HCT116 (cell line): ENCODE results near the gene NAV3. TPM values are rescaled to one million over a fixed set of nuclear protein-coding genes. Genes with fewer than 3 reads are reported as not detected.

Source experiments
- ATAC-seq: fragments of 200-7000 bp; cut with Tn5 transposase; 2 replicates; pipeline ENCODE4 v1.9.1; 2020; ENCODE audit warnings: mild to moderate bottlenecking, moderate library complexity
- BruUV-seq: library from RNA; stranded (reverse); fragments of 400-500 nt; replicated peaks from 2 replicates; lab custom pipeline; 2021; lab: Mats Ljungman, UMichigan
- CTCF ChIA-PET: fragments of 300-600 bp; sonication (Branson Sonifier 250); formaldehyde crosslinking; loops from one replicate; lab custom pipeline; 2021; ENCODE audit warnings: antibody characterized with exemption; lab: Charles Lee
- POLR2A ChIA-PET: fragments of 300-600, 350-600 bp; sonication (Branson Sonifier 250); formaldehyde crosslinking; loops from one replicate; lab custom pipeline; 2021; ENCODE audit warnings: antibody characterized with exemption; lab: Charles Lee
- RAD21 ChIA-PET, 2 experiments: fragments of 300-600 bp; sonication (Branson Sonifier 250); formaldehyde crosslinking; loops; one replicate each; lab custom pipeline; 2023; ENCODE audit warnings: low total read pairs in 2 of 2; ENCODE audit not compliant: uncharacterized antibody in 2 of 2, unreplicated experiment in 2 of 2, low non-redundant PET in 1 of 2; lab: Charles Lee
- DNase-seq: peaks from one replicate; pipeline ENCODE4 v3.0.0-alpha.2; 2010; ENCODE audit warnings: low read depth, low spot score
- H2AFZ ChIP-seq: fragments of 200-600 bp; shearing (Covaris generic), sonication (generic); 2 replicates; pipeline ENCODE4 v1.6.1; 2017; ENCODE audit warnings: low read depth, mixed run types, mixed read lengths, antibody characterized with exemption, low read length; ENCODE audit not compliant: poor library complexity, severe bottlenecking
- H3K27ac ChIP-seq: 2 replicates; pipeline ENCODE4 v1.5.1; 2012; ENCODE audit warnings: low read depth, low read length
- H3K27me3 ChIP-seq: fragments of 200-600 bp; sonication (generic); 2 replicates; pipeline ENCODE4 v1.6.1; 2016; ENCODE audit warnings: mixed run types, low read length, mixed read lengths; ENCODE audit not compliant: insufficient read depth
- H3K36me3 ChIP-seq, 2 experiments: fragments of 200-500 bp in 1 of 2; fragments of 200-600 bp in 1 of 2; sonication (Bioruptor generic) in 1 of 2; sonication (generic) in 1 of 2; 2 replicates each; pipeline versions ENCODE4 v1.5.1 to v1.6.1; 2014 to 2016; ENCODE audit warnings: low read length in 2 of 2, inconsistent platforms in 1 of 2, mixed read lengths in 1 of 2, mixed run types in 1 of 2; ENCODE audit not compliant: insufficient read depth in 2 of 2, control insufficient read depth in 1 of 2
- H3K4me1 ChIP-seq, 2 experiments: fragments of 200-600 bp in 1 of 2; sonication (generic) in 1 of 2; 2 replicates each; pipeline versions ENCODE4 v1.5.1 to v1.6.1; 2012 to 2017; ENCODE audit warnings: low read length in 2 of 2, inconsistent platforms in 1 of 2, mild to moderate bottlenecking in 1 of 2, mixed read lengths in 1 of 2, mixed run types in 1 of 2, moderate library complexity in 1 of 2; ENCODE audit not compliant: insufficient read depth in 2 of 2, control insufficient read depth in 1 of 2
- H3K4me2 ChIP-seq: fragments of 200-600 bp; sonication (generic); 2 replicates; pipeline ENCODE4 v1.6.1; 2017; ENCODE audit warnings: mixed run types, low read length, mixed read lengths
- H3K4me3 ChIP-seq, 2 experiments: fragments of 200-600 bp in 1 of 2; sonication (generic) in 1 of 2; replicated peaks in 1 of 2; 2 replicates each; pipeline ENCODE4 v1.5.1; 2011 to 2016; ENCODE audit warnings: low read length in 2 of 2, control low read depth in 1 of 2, low read depth in 1 of 2, mild to moderate bottlenecking in 1 of 2, mixed read lengths in 1 of 2, mixed run types in 1 of 2
- H3K79me2 ChIP-seq: fragments of 200-600 bp; sonication (generic); 2 replicates; pipeline ENCODE4 v1.6.1; 2017; ENCODE audit warnings: mild to moderate bottlenecking, mixed run types, low read length, moderate library complexity, mixed read lengths; ENCODE audit not compliant: insufficient read depth
- H3K9ac ChIP-seq: fragments of 200-600 bp; sonication (generic); 2 replicates; pipeline ENCODE4 v1.6.1; 2016; ENCODE audit warnings: low read length, mixed read lengths
- H3K9me2 ChIP-seq: fragments of 200-600 bp; sonication (generic), shearing (Covaris generic); 2 replicates; pipeline ENCODE4 v1.6.1; 2017; ENCODE audit warnings: mixed run types, mild to moderate bottlenecking, moderate library complexity; ENCODE audit not compliant: insufficient read depth
- H3K9me3 ChIP-seq, 2 experiments: fragments of 200-500 bp in 1 of 2; fragments of 200-600 bp in 1 of 2; sonication (Bioruptor generic) in 1 of 2; sonication (generic) in 1 of 2; 2 replicates each; pipeline ENCODE4 v1.6.1; 2014 to 2017; ENCODE audit warnings: low read length in 2 of 2, mixed read lengths in 2 of 2, inconsistent platforms in 1 of 2, low read depth in 1 of 2, mild to moderate bottlenecking in 1 of 2, mixed run types in 1 of 2, moderate library complexity in 1 of 2; ENCODE audit not compliant: control insufficient read depth in 1 of 2, insufficient read depth in 1 of 2
- H4K20me1 ChIP-seq: fragments of 200-600 bp; sonication (generic), shearing (Covaris generic); 2 replicates; pipeline ENCODE4 v1.6.1; 2017; ENCODE audit warnings: mixed run types, mild to moderate bottlenecking, moderate library complexity; ENCODE audit not compliant: insufficient read depth
- ATF3 ChIP-seq: IDR thresholded peaks from 2 replicates; pipeline ENCODE4 v1.6.1; 2012
- CBX3 ChIP-seq: IDR thresholded peaks from 2 replicates; pipeline ENCODE4 v1.6.1; 2012; ENCODE audit warnings: low read depth
- CEBPB ChIP-seq: IDR thresholded peaks from 2 replicates; pipeline ENCODE4 v1.6.1; 2012; ENCODE audit warnings: low read depth
- EGR1 ChIP-seq: IDR thresholded peaks from 2 replicates; pipeline ENCODE4 v1.6.1; 2012; ENCODE audit warnings: low read depth
- EZH2 ChIP-seq: fragments of 200-600 bp; sonication (generic); IDR thresholded peaks from 2 replicates; pipeline ENCODE4 v1.6.1; 2017; ENCODE audit warnings: antibody characterized with exemption, mixed run types
- EZH2phosphoT487 ChIP-seq: fragments of 200-600 bp; IDR thresholded peaks from 2 replicates; pipeline ENCODE4 v1.6.1; 2018; ENCODE audit warnings: antibody characterized with exemption, borderline replicate concordance
- FOSL1 ChIP-seq: IDR thresholded peaks from 2 replicates; pipeline ENCODE4 v1.6.1; 2012; ENCODE audit warnings: low read depth
- JUND ChIP-seq: IDR thresholded peaks from 2 replicates; pipeline ENCODE4 v1.6.1; 2012
- MAX ChIP-seq: IDR thresholded peaks from 2 replicates; pipeline ENCODE4 v1.6.1; 2012
- POLR2A ChIP-seq: IDR thresholded peaks from 2 replicates; pipeline ENCODE4 v1.7.0; 2011; ENCODE audit warnings: borderline replicate concordance; ENCODE audit not compliant: insufficient read depth, insufficient read length; ENCODE audit errors: extremely low read depth
- POLR2AphosphoS5 ChIP-seq: IDR thresholded peaks from 2 replicates; pipeline ENCODE4 v1.6.1; 2011; ENCODE audit warnings: mild to moderate bottlenecking, low read depth, low read length, moderate library complexity
- RAD21 ChIP-seq: IDR thresholded peaks from 2 replicates; pipeline ENCODE4 v1.6.1; 2012; ENCODE audit warnings: low read depth, mild to moderate bottlenecking
- REST ChIP-seq: IDR thresholded peaks from 2 replicates; pipeline ENCODE4 v1.6.1; 2012; ENCODE audit warnings: low read depth
- SIN3A ChIP-seq: IDR thresholded peaks from 2 replicates; pipeline ENCODE4 v1.6.1; 2012; ENCODE audit warnings: low read depth
- SP1 ChIP-seq: IDR thresholded peaks from 2 replicates; pipeline ENCODE4 v1.6.1; 2012; ENCODE audit warnings: low read depth
- SRF ChIP-seq: IDR thresholded peaks from 2 replicates; pipeline ENCODE4 v1.6.1; 2012; ENCODE audit warnings: low read depth
- TCF7L2 ChIP-seq: IDR thresholded peaks from 2 replicates; pipeline ENCODE4 v1.7.0; 2011; ENCODE audit warnings: borderline replicate concordance, inconsistent platforms; ENCODE audit not compliant: insufficient read depth, insufficient read length; ENCODE audit errors: extremely low read depth
- YY1 ChIP-seq: IDR thresholded peaks from 2 replicates; pipeline ENCODE4 v1.6.1; 2011; ENCODE audit warnings: low read length, low read depth, moderate library complexity, mild to moderate bottlenecking; ENCODE audit not compliant: insufficient replicate concordance; ENCODE audit errors: extremely low read depth
- ZFX ChIP-seq: fragments of 450-650 bp; IDR thresholded peaks from 2 replicates; pipeline ENCODE4 v1.6.1; 2017
- ZNF274 ChIP-seq: fragments of 200-500 bp; sonication (Bioruptor generic); IDR thresholded peaks from 2 replicates; pipeline ENCODE4 v1.6.1; 2014; ENCODE audit warnings: mild to moderate bottlenecking, low read depth, low read length, inconsistent platforms
- intact Hi-C: fragments of 100-400 bp; cut with micrococcal nuclease; formaldehyde crosslinking; loops from 2 replicates; pipeline ENCODE4 v1.10.0; 2022
- total RNA-seq: library from RNA; stranded (reverse); gene quantifications from one replicate; pipeline ENCODE4 v1.2.1, GENCODE V29; 2021; ENCODE audit not compliant: unreplicated experiment

NAV3 gene
- total RNA-seq, 1 experiment from 2014 or later: 7.8 TPM

- Histone ChIP-seq H3K36me3 (no peaks in the 10 kb centered on the region), H3K4me3 (peak overlapping the region; percentile 8 to 42; a peak in 3 of 4 replicates), H4K20me1 (no peaks in the 10 kb centered on the region), H3K9me2 (no peaks in the 10 kb centered on the region), H2AFZ (peak overlapping the region; percentile 82), H3K79me2 (no peaks in the 10 kb centered on the region), H3K27me3 (no peaks in the 10 kb centered on the region), H3K27ac (peak overlapping the region; percentile 69; the same call in 1 of the 2 replicates), H3K4me1 (peaks cover 31 to 70% of the 10 kb centered on the region in 2 experiments), H3K4me2 (peak overlapping the region; percentile 73), H3K9me3 (no peaks in the 10 kb centered on the region), H3K9ac (peak overlapping the region; percentile 46)
- ChIA-PET RAD21 (no interaction called here), CTCF (interaction anchor here (0.9 to 1.8 kb wide), 2 partner anchors 8 to 15 kb away, joined by 3 to 9 read pairs; no protein-coding TSS in a partner anchor), POLR2A (no interaction called here)
- DNase-seq: peak; percentile 85
- intact Hi-C loops: no loop called here
- peak; percentile 90 for ATAC-seq
- TF ChIP-seq CBX3 (peak; percentile 48), REST (no peak), EZH2 (no peak), EGR1 (no peak), SIN3A (no peak; the same call in 1 of the 2 replicates), ATF3 (no peak), YY1 (no peak), EZH2phosphoT487 (no peak), FOSL1 (peak; percentile 94), TCF7L2 (peak; percentile 70), RAD21 (peak; percentile 28; the same call in 1 of the 2 replicates), ZNF274 (no peak), MAX (peak; percentile 44; the same call in 1 of the 2 replicates), CEBPB (peak; percentile 66), SRF (0 out of 2 replicates have a peak, but pooled peaks have one; percentile 26), SP1 (peak; percentile 77), ZFX (no peak), JUND (peak; percentile 93), POLR2A (no peak), POLR2AphosphoS5 (no peak; the same call in 1 of the 2 replicates)
- no TSS peak for BruUV-seq
These were observed 109.3 kb downstream of the NAV3 start for GRCh38 chr12:77940011-77940423.
